Measurements from ENCODE around the gene PTBP2.
"Not testable (repeated sequence)": the region's sequence is repeated elsewhere in the genome, so short reads cannot be mapped to it uniquely, and the experiment has no call there.

The PTBP2 gene

GRCh38 chr1:96730574-96731298 lies 9.2 kb downstream of the PTBP2 start:
- DNase-seq (ENCODE audit: low read depth in 3 of 3), result no peak

GRCh38 chr1:96741335-96741734 lies 19.8 kb downstream of the PTBP2 start:
- DNase-seq (ENCODE audit: low read depth in 3 of 3), result no peak

- DNase-seq (ENCODE audit: low read depth in 3 of 3), result no peak
These were observed 25.1 kb downstream of the PTBP2 start for GRCh38 chr1:96746440-96747420.

- DNase-seq (ENCODE audit: low read depth in 3 of 3), result no peak
These were observed 26.0 kb downstream of the PTBP2 start for GRCh38 chr1:96747565-96747964.

GRCh38 chr1:96748078-96748477 lies 26.5 kb downstream of the PTBP2 start:
- no peak for DNase-seq (ENCODE audit: low read depth in 3 of 3)

GRCh38 chr1:96749618-96750017 lies 28.0 kb downstream of the PTBP2 start:
- no peak for DNase-seq (ENCODE audit: low read depth in 3 of 3)

- DNase-seq (ENCODE audit: low read depth in 3 of 3), result no peak
These were observed 30.8 kb downstream of the PTBP2 start for GRCh38 chr1:96752394-96752793.

- DNase-seq (ENCODE audit: low read depth in 3 of 3), result no peak
These were observed 35.2 kb downstream of the PTBP2 start for GRCh38 chr1:96756789-96757188.

GRCh38 chr1:96762586-96762985 lies 41.0 kb downstream of the PTBP2 start:
- DNase-seq (ENCODE audit: low read depth in 3 of 3), result not testable (repeated sequence)

GRCh38 chr1:96763514-96763913 lies 41.9 kb downstream of the PTBP2 start:
- no peak for DNase-seq (ENCODE audit: low read depth in 3 of 3)

GRCh38 chr1:96764469-96764868 lies 42.9 kb downstream of the PTBP2 start:
- no peak for DNase-seq (ENCODE audit: low read depth in 3 of 3)

- no peak for DNase-seq (ENCODE audit: low read depth in 3 of 3)
These were observed 50.3 kb downstream of the PTBP2 start for GRCh38 chr1:96771847-96772246.

GRCh38 chr1:96772349-96772748 lies 50.8 kb downstream of the PTBP2 start:
- no peak for DNase-seq (ENCODE audit: low read depth in 3 of 3)

GRCh38 chr1:96772972-96773371 lies 51.4 kb downstream of the PTBP2 start:
- DNase-seq (ENCODE audit: low read depth in 3 of 3), result no peak

- no peak for DNase-seq (ENCODE audit: low read depth in 3 of 3)
These were observed 60.6 kb downstream of the PTBP2 start for GRCh38 chr1:96782206-96782605.

- DNase-seq (ENCODE audit: low read depth in 3 of 3), result no peak
These were observed 61.3 kb downstream of the PTBP2 start for GRCh38 chr1:96782856-96783255.

GRCh38 chr1:96790599-96790998 lies 69.0 kb downstream of the PTBP2 start:
- no peak for DNase-seq (ENCODE audit: low read depth in 3 of 3)

- DNase-seq (ENCODE audit: low read depth in 3 of 3), result no peak
These were observed 70.6 kb downstream of the PTBP2 start for GRCh38 chr1:96792220-96792619.

GRCh38 chr1:96801696-96802095 lies 80.1 kb downstream of the PTBP2 start:
- not testable (repeated sequence) for DNase-seq (ENCODE audit: low read depth in 3 of 3)

GRCh38 chr1:96804648-96805047 lies 83.1 kb downstream of the PTBP2 start:
- no peak for DNase-seq (ENCODE audit: low read depth in 3 of 3)

GRCh38 chr1:96808191-96808590 lies 86.6 kb downstream of the PTBP2 start:
- no peak for DNase-seq (ENCODE audit: low read depth in 3 of 3)

- no peak for DNase-seq (ENCODE audit: low read depth in 3 of 3)
These were observed 94.3 kb downstream of the PTBP2 start for GRCh38 chr1:96815914-96816313.

GRCh38 chr1:96820107-96820506 lies 98.5 kb downstream of the PTBP2 start:
- no peak for DNase-seq (ENCODE audit: low read depth in 3 of 3)
